ENCODE data around the gene SMAD3. TPM values are rescaled to one million over a fixed set of nuclear protein-coding genes. Genes with fewer than 3 reads are reported as not detected.

SMAD3 gene
- total RNA-seq, 4 donors from 2014 or later: 21.2 to 32.3 (median 24.2) TPM

- Histone ChIP-seq H3K27me3 (no peaks in the 10 kb centered on the region), H3K4me3 (no peak overlapping the region), H3K9me3 (no peaks in the 10 kb centered on the region), H3K4me1 (peaks cover 73 to 89% (median 84%) of the 10 kb centered on the region in 4 donors), H3K36me3 (no peaks in the 10 kb centered on the region), H3K27ac (replicated peaks in 1 of 4) (peak overlapping the region; percentile 81 to 90 (median 86))
- intact Hi-C loops (cut with DNase I): no loop called here
- TF ChIP-seq CTCF (IDR thresholded peaks at IDR 0.05) (no peak), EP300 (IDR thresholded peaks at IDR 0.05) (no peak), POLR2A (IDR thresholded peaks at IDR 0.05; ENCODE audit: low read depth) (no peak), POLR2AphosphoS5 (IDR thresholded peaks at IDR 0.05) (no peak)
- 83% methylated on average over 3 of the region's 3 CpGs for WGBS
- DNase-seq (ENCODE audit: extremely low spot score): no peak
These were observed 58.7 kb downstream of the SMAD3 start for GRCh38 chr15:67124111-67124510.

GRCh38 chr15:67124911-67125588 is 59.6 kb downstream of the SMAD3 start:
- Histone ChIP-seq H3K27ac (replicated peaks in 1 of 4) (peak overlapping the region; percentile 81 to 90 (median 86)), H3K36me3 (no peaks in the 10 kb centered on the region), H3K9me3 (no peaks in the 10 kb centered on the region), H3K4me1 (peaks cover 64 to 81% (median 80%) of the 10 kb centered on the region in 4 donors), H3K27me3 (no peaks in the 10 kb centered on the region), H3K4me3 (peak overlapping the region in 1 of 4 donors; percentile 27)
- TF ChIP-seq CTCF (IDR thresholded peaks at IDR 0.05): no peak
- TF ChIP-seq EP300 (IDR thresholded peaks at IDR 0.05): no peak
- TF ChIP-seq POLR2A (IDR thresholded peaks at IDR 0.05; ENCODE audit: low read depth): no peak
- TF ChIP-seq POLR2AphosphoS5 (IDR thresholded peaks at IDR 0.05): no peak
- intact Hi-C loops (cut with DNase I): no loop called here
- no peak for DNase-seq (ENCODE audit: extremely low spot score)
- 65% methylated on average over 8 of the region's 13 CpGs for WGBS

- intact Hi-C loops (cut with DNase I): no loop called here
- peak overlapping the region; percentile 81 to 90 (median 86) for H3K27ac ChIP-seq (replicated peaks in 1 of 4)
- H3K4me3 ChIP-seq: peak overlapping the region in 1 of 4 donors; percentile 27
- peaks cover 56 to 81% (median 80%) of the 10 kb centered on the region in 4 donors for H3K4me1 ChIP-seq
- H3K27me3 ChIP-seq: no peaks in the 10 kb centered on the region
- peak; percentile 95 for DNase-seq (ENCODE audit: extremely low spot score)
- 49% methylated on average over 18 of the region's 20 CpGs for WGBS
- no peaks in the 10 kb centered on the region for H3K9me3 ChIP-seq
- TF ChIP-seq POLR2AphosphoS5 (IDR thresholded peaks at IDR 0.05) (peak; percentile 50 to 70), CTCF (IDR thresholded peaks at IDR 0.05) (no peak)
- no peaks in the 10 kb centered on the region for H3K36me3 ChIP-seq
These were observed 60.4 kb downstream of the SMAD3 start for GRCh38 chr15:67125589-67126502.

GRCh38 chr15:67126551-67127330 is 61.3 kb downstream of the SMAD3 start:
- 77% methylated on average over 16 of the region's 16 CpGs for WGBS
- no peak for DNase-seq (ENCODE audit: extremely low spot score)
- Histone ChIP-seq H3K9me3 (no peaks in the 10 kb centered on the region), H3K4me3 (no peak overlapping the region), H3K36me3 (no peaks in the 10 kb centered on the region), H3K27me3 (no peaks in the 10 kb centered on the region), H3K4me1 (peaks cover 50 to 81% (median 80%) of the 10 kb centered on the region in 4 donors), H3K27ac (replicated peaks in 1 of 4) (peak overlapping the region; percentile 81 to 90 (median 86))
- intact Hi-C loops (cut with DNase I): no loop called here
- TF ChIP-seq EP300 (IDR thresholded peaks at IDR 0.05) (no peak), POLR2A (IDR thresholded peaks at IDR 0.05; ENCODE audit: low read depth) (no peak), POLR2AphosphoS5 (IDR thresholded peaks at IDR 0.05) (no peak), CTCF (IDR thresholded peaks at IDR 0.05) (no peak)

All from esophagus muscularis mucosa (tissue), 4 donors.